HepG2 (cell line): ENCODE data around the gene SSC5D. TPM values are rescaled to one million over a fixed set of nuclear protein-coding genes. Genes with fewer than 3 reads are reported as not detected.

Experiments
- ARHGAP35 ChIP-seq: sonication (generic); formaldehyde crosslinking; IDR thresholded peaks from 2 replicates; pipeline ENCODE4 v1.9.0; 2022; ENCODE audit warnings: mild to moderate bottlenecking, inconsistent platforms, moderate library complexity, missing genetic modification reagents, borderline replicate concordance
- DNMT3B ChIP-seq: conservative IDR thresholded peaks from 2 replicates; pipeline ENCODE4 v1.6.1; 2016; ENCODE audit warnings: missing biosample characterization, control low read depth
- KAT2B ChIP-seq: fragments of 150-350 bp; IDR thresholded peaks from 2 replicates; pipeline ENCODE4 v1.6.1; 2014; ENCODE audit warnings: low read depth, low read length, borderline replicate concordance
- NR2F6 ChIP-seq, 2 experiments: IDR thresholded peaks; 2 replicates each; pipeline ENCODE4 v1.6.1; 2016; ENCODE audit warnings: antibody characterized with exemption in 1 of 2, mild to moderate bottlenecking in 1 of 2
- PAX8 ChIP-seq: sonication (generic); formaldehyde crosslinking; IDR thresholded peaks from 2 replicates; pipeline ENCODE4 v1.8.0; 2022; ENCODE audit warnings: mild to moderate bottlenecking, missing genetic modification reagents, borderline replicate concordance
- PCBP2 ChIP-seq: fragments of 200-400 bp; formaldehyde crosslinking; optimal IDR thresholded peaks from 2 replicates; pipeline ENCODE3; 2018; ENCODE audit warnings: low read length, low read depth; ENCODE audit not compliant: poor library complexity, severe bottlenecking
- PTBP1 ChIP-seq: fragments of 200-400 bp; formaldehyde crosslinking; IDR thresholded peaks from 2 replicates; pipeline ENCODE4 v1.6.1; 2018; ENCODE audit warnings: low read length, low read depth; ENCODE audit not compliant: poor library complexity, severe bottlenecking
- RAD51 ChIP-seq: fragments of 450-650 bp; IDR thresholded peaks from 2 replicates; pipeline ENCODE4 v1.6.1; 2016; ENCODE audit warnings: borderline replicate concordance
- RXRA ChIP-seq: sonication (generic); formaldehyde crosslinking; IDR thresholded peaks from 2 replicates; pipeline ENCODE4 v1.5.1; 2020; ENCODE audit warnings: missing genetic modification reagents
- SMYD3 ChIP-seq: sonication (generic); formaldehyde crosslinking; IDR thresholded peaks from 2 replicates; pipeline ENCODE4 v1.8.1; 2023; ENCODE audit warnings: mild to moderate bottlenecking, missing genetic modification reagents
- ZNF350 ChIP-seq: sonication (generic); formaldehyde crosslinking; IDR thresholded peaks from 2 replicates; pipeline ENCODE4 v1.4.0; 2020; ENCODE audit warnings: mild to moderate bottlenecking, low read depth, missing genetic modification reagents, borderline replicate concordance
- ZNF430 ChIP-seq: sonication (generic); formaldehyde crosslinking; IDR thresholded peaks from 2 replicates; pipeline ENCODE4 v1.9.0; 2021; ENCODE audit warnings: mild to moderate bottlenecking, missing genetic modification reagents
- ZNF570 ChIP-seq: sonication (generic); formaldehyde crosslinking; IDR thresholded peaks from 2 replicates; pipeline ENCODE4 v1.4.0; 2020; ENCODE audit warnings: mild to moderate bottlenecking, missing genetic modification reagents, borderline replicate concordance
- ZNF615 ChIP-seq: sonication (generic); formaldehyde crosslinking; IDR thresholded peaks from 2 replicates; pipeline ENCODE4 v1.5.0; 2020; ENCODE audit warnings: mild to moderate bottlenecking, missing genetic modification reagents, borderline replicate concordance
- ZNF749 ChIP-seq: sonication (generic); formaldehyde crosslinking; IDR thresholded peaks from 2 replicates; pipeline ENCODE4 v1.8.0; 2022; ENCODE audit warnings: mild to moderate bottlenecking, missing genetic modification reagents, moderate library complexity, borderline replicate concordance
- polyA plus RNA-seq, 8 experiments: library from polyadenylated mRNA; depleted of rRNA in 3 of 8; stranded (reverse) in 7 of 8; unstranded in 1 of 8; fragments of >200 nt; fragmentation: Illumina TruSeq in 4 of 8; extraction: Trizol in 4 of 8; gene quantifications; 2 replicates each; pipeline versions ENCODE4 v1.2.1 to v1.2.3, GENCODE V29; 2011 to 2016; ENCODE audit warnings: low read depth in 4 of 8, missing spikeins in 1 of 8, mixed read lengths in 1 of 8; ENCODE audit not compliant: insufficient read depth in 1 of 8
- total RNA-seq, 5 experiments: library from RNA; depleted of rRNA; stranded (reverse); fragments of >200 nt; fragmentation: Illumina TruSeq; extraction: Trizol; gene quantifications; 2 replicates each; pipeline ENCODE4 v1.2.3, GENCODE V29; 2016; ENCODE audit warnings: low read depth in 1 of 5
- TF ChIP-seq, protein P1 (sequence below): sonication (generic); formaldehyde crosslinking; IDR thresholded peaks from 2 replicates; pipeline ENCODE4 v1.5.0; 2020; ENCODE audit warnings: mild to moderate bottlenecking, missing genetic modification reagents
- TF ChIP-seq, protein P2 (sequence below): sonication (generic); formaldehyde crosslinking; IDR thresholded peaks from 2 replicates; pipeline ENCODE4 v1.4.0; 2020; ENCODE audit warnings: missing genetic modification reagents, borderline replicate concordance
- TF ChIP-seq, protein P3 (sequence below): sonication (generic); formaldehyde crosslinking; IDR thresholded peaks from 2 replicates; pipeline ENCODE4 v1.4.0; 2020; ENCODE audit warnings: mild to moderate bottlenecking, missing genetic modification reagents
- TF ChIP-seq, protein P4 (sequence below): sonication (generic); formaldehyde crosslinking; IDR thresholded peaks from 2 replicates; pipeline ENCODE4 v1.5.1; 2020; ENCODE audit warnings: mild to moderate bottlenecking, moderate library complexity, missing genetic modification reagents

Gene SSC5D
- total and polyA plus RNA-seq, 2 of the 13 experiments (the other 11 are each of a cell fraction or from before 2014, with no cell fraction given), result not detected

GRCh38 chr19:55461259-55461973 lies 26.8 kb upstream of the SSC5D start, which contains the start of gene ISOC2 (continued):
- TF ChIP-seq, protein P1, sequence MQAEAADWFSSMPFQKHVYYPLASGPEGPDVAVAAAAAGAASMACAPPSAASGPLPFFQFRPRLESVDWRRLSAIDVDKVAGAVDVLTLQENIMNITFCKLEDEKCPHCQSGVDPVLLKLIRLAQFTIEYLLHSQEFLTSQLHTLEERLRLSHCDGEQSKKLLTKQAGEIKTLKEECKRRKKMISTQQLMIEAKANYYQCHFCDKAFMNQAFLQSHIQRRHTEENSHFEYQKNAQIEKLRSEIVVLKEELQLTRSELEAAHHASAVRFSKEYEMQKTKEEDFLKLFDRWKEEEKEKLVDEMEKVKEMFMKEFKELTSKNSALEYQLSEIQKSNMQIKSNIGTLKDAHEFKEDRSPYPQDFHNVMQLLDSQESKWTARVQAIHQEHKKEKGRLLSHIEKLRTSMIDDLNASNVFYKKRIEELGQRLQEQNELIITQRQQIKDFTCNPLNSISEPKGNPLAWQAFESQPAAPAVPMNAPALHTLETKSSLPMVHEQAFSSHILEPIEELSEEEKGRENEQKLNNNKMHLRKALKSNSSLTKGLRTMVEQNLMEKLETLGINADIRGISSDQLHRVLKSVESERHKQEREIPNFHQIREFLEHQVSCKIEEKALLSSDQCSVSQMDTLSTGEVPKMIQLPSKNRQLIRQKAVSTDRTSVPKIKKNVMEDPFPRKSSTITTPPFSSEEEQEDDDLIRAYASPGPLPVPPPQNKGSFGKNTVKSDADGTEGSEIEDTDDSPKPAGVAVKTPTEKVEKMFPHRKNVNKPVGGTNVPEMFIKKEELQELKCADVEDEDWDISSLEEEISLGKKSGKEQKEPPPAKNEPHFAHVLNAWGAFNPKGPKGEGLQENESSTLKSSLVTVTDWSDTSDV (CRISPR knock-in tag), result no peak
- no peak for TF ChIP-seq ZNF615 (CRISPR knock-in tag)
- no peak for TF ChIP-seq ARHGAP35 (CRISPR knock-in tag)
- TF ChIP-seq SMYD3 (CRISPR knock-in tag), result peak; percentile 62; the same call in 1 of the 2 replicates
- peak; percentile 62; the same call in 1 of the 2 replicates for TF ChIP-seq ZNF749
- TF ChIP-seq NR2F6 (IDR thresholded peaks at IDR 0.05), result peak; percentile 31; the same call in 1 of the 2 replicates
- TF ChIP-seq NR2F6 (CRISPR knock-in tag; IDR thresholded peaks at IDR 0.05), result peak; percentile 30; the same call in 1 of the 2 replicates
- TF ChIP-seq, protein P2, sequence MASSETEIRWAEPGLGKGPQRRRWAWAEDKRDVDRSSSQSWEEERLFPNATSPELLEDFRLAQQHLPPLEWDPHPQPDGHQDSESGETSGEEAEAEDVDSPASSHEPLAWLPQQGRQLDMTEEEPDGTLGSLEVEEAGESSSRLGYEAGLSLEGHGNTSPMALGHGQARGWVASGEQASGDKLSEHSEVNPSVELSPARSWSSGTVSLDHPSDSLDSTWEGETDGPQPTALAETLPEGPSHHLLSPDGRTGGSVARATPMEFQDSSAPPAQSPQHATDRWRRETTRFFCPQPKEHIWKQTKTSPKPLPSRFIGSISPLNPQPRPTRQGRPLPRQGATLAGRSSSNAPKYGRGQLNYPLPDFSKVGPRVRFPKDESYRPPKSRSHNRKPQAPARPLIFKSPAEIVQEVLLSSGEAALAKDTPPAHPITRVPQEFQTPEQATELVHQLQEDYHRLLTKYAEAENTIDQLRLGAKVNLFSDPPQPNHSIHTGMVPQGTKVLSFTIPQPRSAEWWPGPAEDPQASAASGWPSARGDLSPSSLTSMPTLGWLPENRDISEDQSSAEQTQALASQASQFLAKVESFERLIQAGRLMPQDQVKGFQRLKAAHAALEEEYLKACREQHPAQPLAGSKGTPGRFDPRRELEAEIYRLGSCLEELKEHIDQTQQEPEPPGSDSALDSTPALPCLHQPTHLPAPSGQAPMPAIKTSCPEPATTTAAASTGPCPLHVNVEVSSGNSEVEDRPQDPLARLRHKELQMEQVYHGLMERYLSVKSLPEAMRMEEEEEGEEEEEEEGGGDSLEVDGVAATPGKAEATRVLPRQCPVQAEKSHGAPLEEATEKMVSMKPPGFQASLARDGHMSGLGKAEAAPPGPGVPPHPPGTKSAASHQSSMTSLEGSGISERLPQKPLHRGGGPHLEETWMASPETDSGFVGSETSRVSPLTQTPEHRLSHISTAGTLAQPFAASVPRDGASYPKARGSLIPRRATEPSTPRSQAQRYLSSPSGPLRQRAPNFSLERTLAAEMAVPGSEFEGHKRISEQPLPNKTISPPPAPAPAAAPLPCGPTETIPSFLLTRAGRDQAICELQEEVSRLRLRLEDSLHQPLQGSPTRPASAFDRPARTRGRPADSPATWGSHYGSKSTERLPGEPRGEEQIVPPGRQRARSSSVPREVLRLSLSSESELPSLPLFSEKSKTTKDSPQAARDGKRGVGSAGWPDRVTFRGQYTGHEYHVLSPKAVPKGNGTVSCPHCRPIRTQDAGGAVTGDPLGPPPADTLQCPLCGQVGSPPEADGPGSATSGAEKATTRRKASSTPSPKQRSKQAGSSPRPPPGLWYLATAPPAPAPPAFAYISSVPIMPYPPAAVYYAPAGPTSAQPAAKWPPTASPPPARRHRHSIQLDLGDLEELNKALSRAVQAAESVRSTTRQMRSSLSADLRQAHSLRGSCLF (CRISPR knock-in tag), result no peak
- peak; percentile 81 for TF ChIP-seq PTBP1
- peak; percentile 79; the same call in 1 of the 2 replicates for TF ChIP-seq ZNF350 (CRISPR knock-in tag)
- peak; percentile 93 for TF ChIP-seq ZNF430 (CRISPR knock-in tag)
- TF ChIP-seq, protein P3, sequence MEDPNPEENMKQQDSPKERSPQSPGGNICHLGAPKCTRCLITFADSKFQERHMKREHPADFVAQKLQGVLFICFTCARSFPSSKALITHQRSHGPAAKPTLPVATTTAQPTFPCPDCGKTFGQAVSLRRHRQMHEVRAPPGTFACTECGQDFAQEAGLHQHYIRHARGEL (CRISPR knock-in tag), result no peak
- TF ChIP-seq RXRA, result peak; percentile 85; the same call in 1 of the 2 replicates
- TF ChIP-seq PAX8 (CRISPR knock-in tag), result no peak
- no peak for TF ChIP-seq PCBP2
- no peak for TF ChIP-seq KAT2B
- TF ChIP-seq, protein P4, sequence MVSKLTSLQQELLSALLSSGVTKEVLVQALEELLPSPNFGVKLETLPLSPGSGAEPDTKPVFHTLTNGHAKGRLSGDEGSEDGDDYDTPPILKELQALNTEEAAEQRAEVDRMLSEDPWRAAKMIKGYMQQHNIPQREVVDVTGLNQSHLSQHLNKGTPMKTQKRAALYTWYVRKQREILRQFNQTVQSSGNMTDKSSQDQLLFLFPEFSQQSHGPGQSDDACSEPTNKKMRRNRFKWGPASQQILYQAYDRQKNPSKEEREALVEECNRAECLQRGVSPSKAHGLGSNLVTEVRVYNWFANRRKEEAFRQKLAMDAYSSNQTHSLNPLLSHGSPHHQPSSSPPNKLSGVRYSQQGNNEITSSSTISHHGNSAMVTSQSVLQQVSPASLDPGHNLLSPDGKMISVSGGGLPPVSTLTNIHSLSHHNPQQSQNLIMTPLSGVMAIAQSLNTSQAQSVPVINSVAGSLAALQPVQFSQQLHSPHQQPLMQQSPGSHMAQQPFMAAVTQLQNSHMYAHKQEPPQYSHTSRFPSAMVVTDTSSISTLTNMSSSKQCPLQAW, result peak; percentile 47; the same call in 1 of the 2 replicates
- no peak for TF ChIP-seq DNMT3B (CRISPR knock-in tag)
- TF ChIP-seq RAD51, result peak; percentile 75
- no peak for TF ChIP-seq ZNF570 (CRISPR knock-in tag)
